ENCODE data around the gene THEM5. TPM values are rescaled to one million over a fixed set of nuclear protein-coding genes. Genes with fewer than 3 reads are reported as not detected.
A peak's percentile ranks its signal among the peaks of the same experiment; 100 is the strongest.

The THEM5 gene
- total and polyA plus RNA-seq, 10 of the 15 experiments (the other 5 are each of a cell fraction or from before 2014, with no cell fraction given) = 0.16 TPM; not detected in 9

- TF ChIP-seq ETV6 (conservative IDR thresholded peaks at IDR 0.05 in 1 of 2, IDR thresholded peaks at IDR 0.05 in 1 of 2; ENCODE audit: borderline replicate concordance in 1 of 2, low read depth in 1 of 2) = no peak
- peak; percentile 74; the same call in 1 of the 2 replicates for TF ChIP-seq MAX (IDR thresholded peaks at IDR 0.05; ENCODE audit: low read depth, low read length)
- no peak for TF ChIP-seq ZBTB33 (IDR thresholded peaks at IDR 0.05)
- TF ChIP-seq CBFB (IDR thresholded peaks at IDR 0.05; ENCODE audit: low read depth) = no peak
- TF ChIP-seq CEBPZ (IDR thresholded peaks at IDR 0.05; ENCODE audit: low read depth, low read length) = no peak
- TF ChIP-seq NR2C2 (IDR thresholded peaks at IDR 0.05; ENCODE audit: borderline replicate concordance, control insufficient read depth, insufficient read length, low read depth) = no peak
- no peak for TF ChIP-seq FOXM1 (IDR thresholded peaks at IDR 0.05; ENCODE audit: low read depth, low read length)
- TF ChIP-seq MYC (IDR thresholded peaks at IDR 0.05; ENCODE audit: insufficient read depth, insufficient read length, insufficient replicate concordance, low read length, severe bottlenecking) = no peak
- TF ChIP-seq SMARCA5 (IDR thresholded peaks at IDR 0.05) = no peak
- TF ChIP-seq USF2 (IDR thresholded peaks at IDR 0.05; ENCODE audit: borderline replicate concordance, low read depth, low read length) = no peak
- TF ChIP-seq NR2F1 (conservative IDR thresholded peaks at IDR 0.05) = 0 out of 2 replicates have a peak, but pooled peaks have one; percentile 19
- TF ChIP-seq MLLT1 (IDR thresholded peaks at IDR 0.05) = no peak
- no peak for TF ChIP-seq TBL1XR1 (IDR thresholded peaks at IDR 0.05; ENCODE audit: low read depth, low read length)
- TF ChIP-seq TAF1 (IDR thresholded peaks at IDR 0.05; ENCODE audit: borderline replicate concordance, low read depth, low read length) = no peak
- no peak for TF ChIP-seq POU2F2 (IDR thresholded peaks at IDR 0.05; ENCODE audit: borderline replicate concordance, low read depth, low read length)
- peak; percentile 76 for TF ChIP-seq NBN (IDR thresholded peaks at IDR 0.05)
- TF ChIP-seq IRF4 (IDR thresholded peaks at IDR 0.05; ENCODE audit: low read depth, low read length) = no peak
- no peak for TF ChIP-seq BRCA1 (IDR thresholded peaks at IDR 0.05; ENCODE audit: low read depth, low read length)
- TF ChIP-seq SPI1 (IDR thresholded peaks at IDR 0.05; ENCODE audit: borderline replicate concordance, insufficient read depth, low read depth, low read length) = no peak; the same call in 1 of the 2 replicates
- peak; percentile 66 for TF ChIP-seq POLR2A (IDR thresholded peaks at IDR 0.05; ENCODE audit: low read depth, low read length)
- TF ChIP-seq STAT3 (IDR thresholded peaks at IDR 0.05; ENCODE audit: low read depth, low read length) = no peak
- no peak for TF ChIP-seq ZNF207 (IDR thresholded peaks at IDR 0.05; ENCODE audit: borderline replicate concordance)
These were observed 13.8 kb downstream of the THEM5 start, which contains the start of gene C2CD4D (continued) for GRCh38 chr1:151839457-151840403.

Data from GM12878 (cell line).